ENCODE data around the gene NME7. TPM values are rescaled to one million over a fixed set of nuclear protein-coding genes. Genes with fewer than 3 reads are reported as not detected.

Gene NME7
- total and polyA plus RNA-seq, 10 donors = 4.0 to 22.0 (median 9.7) TPM

- no peaks in the 10 kb centered on the region for H3K27me3 ChIP-seq (replicated peaks in 1 of 7)
- intact Hi-C loops (cut with DNase I; ENCODE audit: low total_unique reads) = no loop called here
- H3K4me1 ChIP-seq = no peaks in the 10 kb centered on the region
- H3K9me3 ChIP-seq = no peaks in the 10 kb centered on the region
- no peak overlapping the region for H3K27ac ChIP-seq
- 87 to 95% (median 92%) methylated on average over 3 of the region's 3 CpGs for WGBS, 5 donors
- no peak for DNase-seq
- TF ChIP-seq CTCF (IDR thresholded peaks at IDR 0.05 in 8 of 11, conservative IDR thresholded peaks at IDR 0.05 in 3 of 11) = no peak
- TF ChIP-seq POLR2A (IDR thresholded peaks at IDR 0.05) = no peak
- TF ChIP-seq POLR2AphosphoS5 (IDR thresholded peaks at IDR 0.05) = no peak
- H3K36me3 ChIP-seq = no peaks in the 10 kb centered on the region
- no peak overlapping the region for H3K4me3 ChIP-seq
These were observed 280.8 kb downstream of the NME7 start for GRCh38 chr1:169086603-169087455.

- intact Hi-C loops (cut with DNase I; ENCODE audit: low total_unique reads) = no loop called here
- no peaks in the 10 kb centered on the region for H3K36me3 ChIP-seq
- no peak for TF ChIP-seq CTCF (IDR thresholded peaks at IDR 0.05 in 8 of 11, conservative IDR thresholded peaks at IDR 0.05 in 3 of 11)
- no peak for TF ChIP-seq POLR2AphosphoS5 (IDR thresholded peaks at IDR 0.05)
- no peak for TF ChIP-seq POLR2A (IDR thresholded peaks at IDR 0.05)
- H3K27ac ChIP-seq = no peak overlapping the region
- no peaks in the 10 kb centered on the region for H3K9me3 ChIP-seq
- WGBS, 5 donors = 36 to 61% (median 48%) methylated on average over 2 of the region's 2 CpGs
- H3K27me3 ChIP-seq (replicated peaks in 1 of 7) = no peaks in the 10 kb centered on the region
- H3K4me3 ChIP-seq = no peak overlapping the region
- no peaks in the 10 kb centered on the region for H3K4me1 ChIP-seq
- DNase-seq = no peak
These were observed 281.7 kb downstream of the NME7 start for GRCh38 chr1:169085911-169086310.

Other genes with a start within 250 kb of the NME7 start
- 10 to 100 TPM; 16.9 to 33.8 (median 23.0) TPM for gene BLZF1, start 398 bp upstream of the NME7 start, total RNA-seq
- 1 to 10 TPM; 5.6 to 8.2 (median 6.8) TPM for gene BLZF1, start 398 bp upstream of the NME7 start, polyA plus RNA-seq
- not detected for gene CCDC181, start 59.7 kb upstream of the NME7 start, total RNA-seq
- under 1 TPM in 1 of 3 donors, not detected in 2; 0.03 TPM for gene CCDC181, start 59.7 kb upstream of the NME7 start, polyA plus RNA-seq
- 1 to 10 TPM; 2.4 to 6.7 (median 3.9) TPM for gene SLC19A2, start 118.1 kb upstream of the NME7 start, total RNA-seq
- 1 to 10 TPM; 2.0 to 4.0 (median 3.4) TPM for gene SLC19A2, start 118.1 kb upstream of the NME7 start, polyA plus RNA-seq
- 10 to 100 TPM in 2 of 7 donors, 1 to 10 TPM in 5; 5.1 to 34.5 (median 7.7) TPM for gene F5, start 218.7 kb upstream of the NME7 start, total RNA-seq
- gene F5, start 218.7 kb upstream of the NME7 start, polyA plus RNA-seq = 1 to 10 TPM; 1.7 to 2.3 (median 2.3) TPM